ENCODE results near the gene RBBP4. TPM values are rescaled to one million over a fixed set of nuclear protein-coding genes. Genes with fewer than 3 reads are reported as not detected.

The RBBP4 gene
- total RNA-seq, 1 experiment from 2014 or later: 279 TPM

DNA sequence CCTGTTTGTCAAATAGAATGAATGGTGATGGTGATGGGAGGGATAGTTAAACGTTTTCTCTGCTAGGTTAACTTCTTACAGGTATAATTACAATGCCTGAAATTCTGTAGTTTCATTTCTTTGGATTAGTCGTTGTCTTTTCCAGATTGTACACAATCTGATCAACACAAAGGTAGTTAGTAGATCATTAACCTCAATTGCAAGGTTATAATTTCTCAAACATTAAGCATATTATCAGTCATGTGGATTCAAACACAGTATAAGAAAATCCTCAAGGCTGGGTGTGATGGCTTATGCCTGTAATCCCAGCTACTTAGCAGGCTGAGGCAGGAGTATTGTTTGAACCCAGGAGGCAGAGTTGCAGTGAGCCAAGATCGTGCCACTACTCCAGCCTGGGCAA lies 31.0 kb downstream of the RBBP4 start:
- no TSS peak for BruUV-seq (replicated peaks)
- Histone ChIP-seq H2AFZ (ENCODE audit: low read depth, low read length, poor library complexity, severe bottlenecking) (no peak overlapping the region), H4K20me1 (ENCODE audit: insufficient read depth) (no peaks in the 10 kb centered on the region), H3K4me3 (replicated peaks in 1 of 2; ENCODE audit: low read depth in 1 of 2, low read length in 2 of 2) (no peak overlapping the region), H3K4me1 (ENCODE audit: control insufficient read depth in 1 of 2, insufficient read depth in 2 of 2, low read length in 2 of 2) (no peaks in the 10 kb centered on the region), H3K27me3 (ENCODE audit: insufficient read depth, low read length) (no peaks in the 10 kb centered on the region), H3K4me2 (ENCODE audit: low read length) (no peak overlapping the region), H3K9me2 (ENCODE audit: insufficient read depth) (no peaks in the 10 kb centered on the region), H3K36me3 (ENCODE audit: control insufficient read depth in 1 of 2, insufficient read depth in 2 of 2, low read length in 2 of 2) (peaks cover 52 to 69% of the 10 kb centered on the region in 2 experiments), H3K9ac (ENCODE audit: low read length) (no peak overlapping the region), H3K27ac (ENCODE audit: low read depth, low read length) (no peak overlapping the region), H3K79me2 (ENCODE audit: insufficient read depth, low read length) (peaks cover 10% of the 10 kb centered on the region; the same call in 1 of the 2 replicates), H3K9me3 (ENCODE audit: control insufficient read depth in 1 of 2, insufficient read depth in 1 of 2, low read depth in 1 of 2, low read length in 2 of 2) (no peaks in the 10 kb centered on the region)
- ChIA-PET CTCF (no interaction called here), RAD21 (ENCODE audit: low non-redundant PET in 1 of 2, low total read pairs in 2 of 2, uncharacterized antibody in 2 of 2, unreplicated experiment in 2 of 2) (no interaction called here), POLR2A (no interaction called here)
- intact Hi-C loops (cut with micrococcal nuclease): no loop called here
- DNase-seq (ENCODE audit: low read depth, low spot score) (no peak), ATAC-seq (no peak)
- TF ChIP-seq EZH2phosphoT487 (IDR thresholded peaks at IDR 0.05; ENCODE audit: borderline replicate concordance): no peak
- TF ChIP-seq JUND (IDR thresholded peaks at IDR 0.05): no peak
- TF ChIP-seq YY1 (IDR thresholded peaks at IDR 0.05; ENCODE audit: extremely low read depth, insufficient replicate concordance, low read depth, low read length): no peak

DNA sequence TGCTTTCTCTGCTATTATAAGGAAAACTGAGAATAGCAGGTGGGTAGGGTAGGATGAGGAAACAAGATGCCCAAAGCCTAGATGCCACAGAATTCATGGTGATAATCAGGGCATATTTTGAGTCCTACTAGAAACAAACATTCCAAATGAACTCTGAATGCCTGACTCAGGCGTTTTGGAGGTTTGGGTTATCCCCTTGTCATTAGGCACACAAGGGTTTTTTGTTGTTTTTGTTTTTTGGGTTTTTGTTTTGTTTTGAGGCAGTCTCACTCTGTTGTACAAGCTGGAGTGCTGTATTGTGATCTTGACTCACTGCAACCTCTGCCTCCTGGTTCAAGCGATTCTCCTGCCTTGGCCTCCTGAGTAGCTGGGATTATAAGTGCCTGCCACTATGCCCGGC lies 32.4 kb downstream of the RBBP4 start:
- no peak for ATAC-seq
- RAD21 ChIA-PET (ENCODE audit: low non-redundant PET in 1 of 2, low total read pairs in 2 of 2, uncharacterized antibody in 2 of 2, unreplicated experiment in 2 of 2): no interaction called here
- no peak overlapping the region for H3K4me2 ChIP-seq (ENCODE audit: low read length)
- TF ChIP-seq RAD21 (IDR thresholded peaks at IDR 0.05; ENCODE audit: low read depth): no peak
- TF ChIP-seq SIN3A (IDR thresholded peaks at IDR 0.05; ENCODE audit: low read depth): no peak
- TF ChIP-seq, protein P1, sequence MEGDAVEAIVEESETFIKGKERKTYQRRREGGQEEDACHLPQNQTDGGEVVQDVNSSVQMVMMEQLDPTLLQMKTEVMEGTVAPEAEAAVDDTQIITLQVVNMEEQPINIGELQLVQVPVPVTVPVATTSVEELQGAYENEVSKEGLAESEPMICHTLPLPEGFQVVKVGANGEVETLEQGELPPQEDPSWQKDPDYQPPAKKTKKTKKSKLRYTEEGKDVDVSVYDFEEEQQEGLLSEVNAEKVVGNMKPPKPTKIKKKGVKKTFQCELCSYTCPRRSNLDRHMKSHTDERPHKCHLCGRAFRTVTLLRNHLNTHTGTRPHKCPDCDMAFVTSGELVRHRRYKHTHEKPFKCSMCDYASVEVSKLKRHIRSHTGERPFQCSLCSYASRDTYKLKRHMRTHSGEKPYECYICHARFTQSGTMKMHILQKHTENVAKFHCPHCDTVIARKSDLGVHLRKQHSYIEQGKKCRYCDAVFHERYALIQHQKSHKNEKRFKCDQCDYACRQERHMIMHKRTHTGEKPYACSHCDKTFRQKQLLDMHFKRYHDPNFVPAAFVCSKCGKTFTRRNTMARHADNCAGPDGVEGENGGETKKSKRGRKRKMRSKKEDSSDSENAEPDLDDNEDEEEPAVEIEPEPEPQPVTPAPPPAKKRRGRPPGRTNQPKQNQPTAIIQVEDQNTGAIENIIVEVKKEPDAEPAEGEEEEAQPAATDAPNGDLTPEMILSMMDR (IDR thresholded peaks at IDR 0.05 in 2 of 3, conservative IDR thresholded peaks at IDR 0.05 in 1 of 3; ENCODE audit: borderline replicate concordance in 1 of 3, insufficient read depth in 1 of 3, low read depth in 2 of 3, low read length in 2 of 3): no peak
- no peak for TF ChIP-seq ZFX (IDR thresholded peaks at IDR 0.05)
- no peak for TF ChIP-seq ZBTB33 (IDR thresholded peaks at IDR 0.05; ENCODE audit: extremely low read depth, insufficient replicate concordance, low read length)
- TF ChIP-seq EZH2 (IDR thresholded peaks at IDR 0.05): no peak
- no peak for TF ChIP-seq EZH2phosphoT487 (IDR thresholded peaks at IDR 0.05; ENCODE audit: borderline replicate concordance)
- TF ChIP-seq CEBPB (IDR thresholded peaks at IDR 0.05; ENCODE audit: low read depth): no peak
- no peak for TF ChIP-seq MAX (IDR thresholded peaks at IDR 0.05)
- no peak for TF ChIP-seq POLR2A (IDR thresholded peaks at IDR 0.05; ENCODE audit: borderline replicate concordance, extremely low read depth, insufficient read depth, insufficient read length)
- no peak for TF ChIP-seq ELF1 (IDR thresholded peaks at IDR 0.05; ENCODE audit: borderline replicate concordance, low read depth)
- TF ChIP-seq JUND (IDR thresholded peaks at IDR 0.05): no peak
- TF ChIP-seq FOSL1 (IDR thresholded peaks at IDR 0.05; ENCODE audit: low read depth): no peak
- H3K9ac ChIP-seq (ENCODE audit: low read length): no peak overlapping the region
- no TSS peak for BruUV-seq (replicated peaks)
- no peaks in the 10 kb centered on the region for H4K20me1 ChIP-seq (ENCODE audit: insufficient read depth)
- no peak overlapping the region for H3K4me3 ChIP-seq (replicated peaks in 1 of 2; ENCODE audit: low read depth in 1 of 2, low read length in 2 of 2)
- intact Hi-C loops (cut with micrococcal nuclease): no loop called here
- POLR2A ChIA-PET: no interaction called here
- H3K4me1 ChIP-seq (ENCODE audit: control insufficient read depth in 1 of 2, insufficient read depth in 2 of 2, low read length in 2 of 2): no peaks in the 10 kb centered on the region
- CTCF ChIA-PET: no interaction called here
- no peak for DNase-seq (ENCODE audit: low read depth, low spot score)
- no peaks in the 10 kb centered on the region for H3K27me3 ChIP-seq (ENCODE audit: insufficient read depth, low read length)
- no peak overlapping the region for H3K27ac ChIP-seq (ENCODE audit: low read depth, low read length)
- H3K79me2 ChIP-seq (ENCODE audit: insufficient read depth, low read length): no peaks in the 10 kb centered on the region
- H2AFZ ChIP-seq (ENCODE audit: low read depth, low read length, poor library complexity, severe bottlenecking): no peak overlapping the region
- peaks cover 44 to 62% of the 10 kb centered on the region in 2 experiments for H3K36me3 ChIP-seq (ENCODE audit: control insufficient read depth in 1 of 2, insufficient read depth in 2 of 2, low read length in 2 of 2)
- no peaks in the 10 kb centered on the region for H3K9me3 ChIP-seq (ENCODE audit: control insufficient read depth in 1 of 2, insufficient read depth in 1 of 2, low read depth in 1 of 2, low read length in 2 of 2)
- no peaks in the 10 kb centered on the region for H3K9me2 ChIP-seq (ENCODE audit: insufficient read depth)

Data from HCT116 (cell line).